GM21737 (cell line): ENCODE data around the gene LAPTM5.
"Not testable (repeated sequence)": the region's sequence is repeated elsewhere in the genome, so short reads cannot be mapped to it uniquely, and the experiment has no call there.

Experiments used
- ATAC-seq: cut with Tn5 transposase; IDR thresholded peaks from one replicate; pipeline ENCODE4 v1.9.1; 2021; ENCODE audit warnings: mild to moderate bottlenecking, moderate library complexity; ENCODE audit not compliant: unreplicated experiment

The LAPTM5 gene

GRCh38 chr1:30773722-30774358 lies 16.3 kb upstream of the LAPTM5 start:
- ATAC-seq = no peak

DNA sequence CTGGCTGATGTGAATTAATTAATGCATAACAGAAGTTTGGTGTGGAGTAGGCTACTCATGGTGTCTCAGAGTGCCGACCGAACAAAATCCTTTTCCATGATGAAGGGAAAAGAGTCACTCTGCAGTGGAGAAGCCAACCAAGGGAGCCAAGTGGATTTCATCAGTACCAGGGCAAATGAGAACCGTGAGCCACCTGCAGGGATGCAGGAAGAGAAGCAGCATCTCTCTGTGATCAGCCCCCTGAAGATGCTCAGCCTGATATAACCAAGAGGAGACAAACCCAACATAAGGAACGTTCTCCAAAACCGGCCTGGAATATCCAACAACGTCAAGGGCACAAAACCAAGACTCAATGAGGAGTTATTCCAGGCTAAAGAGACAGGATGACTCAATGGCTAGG lies 13.4 kb upstream of the LAPTM5 start:
- ATAC-seq = no peak

GRCh38 chr1:30770150-30770549 lies 12.6 kb upstream of the LAPTM5 start:
- no peak for ATAC-seq

DNA sequence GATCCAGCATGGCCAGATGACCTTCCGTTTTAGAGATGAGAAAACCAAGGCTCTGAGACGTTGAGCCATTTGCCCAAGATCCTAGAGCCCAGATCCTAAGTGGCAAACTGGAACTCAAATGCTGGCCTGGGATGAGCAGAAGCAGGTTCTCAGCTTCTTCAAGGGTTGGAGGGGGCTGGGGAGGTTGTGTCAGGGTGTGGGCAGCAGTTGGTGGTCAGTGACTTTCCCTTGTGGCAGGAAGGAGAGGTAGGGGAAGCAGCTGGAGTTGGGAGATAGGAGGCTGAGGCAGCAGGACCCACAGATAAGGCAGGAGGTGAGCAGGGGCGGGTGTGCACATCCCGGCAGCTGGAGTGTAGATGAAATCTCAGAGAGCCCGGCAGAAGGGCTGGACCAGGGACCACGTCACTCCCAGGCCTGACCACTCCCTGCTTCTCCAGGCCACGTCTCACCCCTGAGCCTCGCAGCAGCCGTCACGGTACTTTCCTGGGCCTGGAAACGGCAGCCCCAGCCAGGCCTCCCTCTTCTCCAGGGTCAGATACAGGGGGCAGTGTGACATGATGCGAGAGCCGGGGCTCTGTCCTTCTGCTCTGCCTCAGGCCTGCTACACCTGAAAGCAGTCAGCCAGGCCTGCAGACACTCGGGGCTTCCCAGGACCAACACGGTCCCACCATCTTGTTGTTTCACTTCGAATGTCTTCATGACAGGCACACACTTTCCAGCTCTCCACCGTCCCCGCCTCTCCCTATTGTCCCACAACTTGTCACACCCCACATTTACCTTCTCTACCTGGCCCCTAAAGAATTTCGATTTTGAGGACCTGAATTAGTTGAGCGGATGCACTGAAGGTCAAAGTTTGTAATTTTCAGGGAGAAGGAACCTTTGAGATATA lies 11.5 kb upstream of the LAPTM5 start:
- no peak for ATAC-seq

DNA sequence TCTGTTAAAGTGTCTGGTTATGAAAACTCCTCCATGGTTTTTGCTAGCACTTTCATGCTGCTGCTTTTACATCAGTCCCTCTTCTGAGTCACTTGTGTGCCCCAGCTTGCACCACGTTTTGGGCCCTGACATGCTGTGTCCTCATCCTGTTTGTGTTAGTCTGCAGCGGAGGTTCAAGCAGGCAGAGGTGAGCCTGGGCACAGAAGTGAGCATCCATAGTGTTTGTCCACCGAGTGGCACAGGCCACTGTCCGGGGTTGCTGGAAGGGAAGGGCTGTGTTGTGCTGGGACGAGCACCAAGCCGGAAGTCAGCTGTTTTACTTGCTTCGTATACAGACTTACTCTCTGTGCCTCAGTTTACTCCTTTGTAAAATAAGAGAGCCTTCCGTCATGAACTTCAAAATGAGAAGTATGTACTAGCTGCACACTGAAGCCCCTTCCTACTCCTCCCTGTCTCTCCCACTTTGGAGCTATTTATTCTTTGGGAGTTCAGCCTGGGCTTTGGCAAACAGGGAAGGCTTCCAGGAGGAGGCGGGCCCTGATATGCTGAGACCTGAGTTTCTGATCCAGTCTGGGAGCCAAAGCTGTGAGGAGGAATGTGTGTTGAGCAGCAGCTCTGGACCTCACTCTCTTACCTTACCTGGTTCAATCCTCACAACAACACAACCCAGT lies 10.7 kb upstream of the LAPTM5 start:
- ATAC-seq = no peak

- not testable (repeated sequence) for ATAC-seq
Measured at GRCh38 chr1:30766948-30767347, 9.4 kb upstream of the LAPTM5 start.

DNA sequence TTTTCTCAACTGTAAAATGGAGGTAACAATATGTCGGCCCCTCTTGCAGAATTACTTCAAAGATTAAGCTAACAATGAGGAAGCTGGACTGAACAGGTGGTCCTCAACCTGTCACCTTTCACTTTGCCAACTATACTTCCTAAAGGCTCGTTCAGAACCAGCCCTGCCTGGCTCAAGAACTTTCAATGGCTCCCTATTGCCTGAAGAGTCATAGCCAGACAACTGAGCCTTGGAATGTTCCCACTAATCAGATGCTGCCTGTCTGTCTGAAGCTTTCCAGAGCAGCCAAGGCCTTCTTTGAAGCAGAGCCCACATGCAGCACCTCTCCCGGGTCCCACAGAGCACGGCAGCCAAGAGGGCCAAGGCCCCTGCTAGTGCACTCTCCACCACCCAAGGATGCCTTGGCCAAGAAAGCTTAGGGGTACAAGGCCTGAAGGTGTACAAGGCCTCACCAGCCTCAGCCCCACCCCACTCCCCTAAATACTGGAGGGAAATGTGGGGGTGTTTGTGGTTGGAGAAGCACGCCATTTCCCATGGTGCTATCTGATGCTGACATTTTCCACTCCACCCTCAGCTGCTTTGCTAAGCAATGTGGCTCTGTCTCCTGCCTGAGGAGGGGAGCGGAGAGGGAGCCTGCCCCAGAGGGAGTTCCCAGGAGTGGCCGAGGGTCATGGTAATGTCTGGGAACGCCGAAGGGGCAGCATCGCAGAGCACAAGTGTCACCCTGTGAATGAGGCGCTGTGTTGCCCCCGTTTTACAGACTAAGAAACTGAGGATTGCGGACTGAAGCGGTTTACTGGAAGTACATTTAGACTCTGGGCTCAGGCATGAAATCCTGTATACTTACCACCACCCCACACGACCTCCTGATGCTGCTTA lies 8.2 kb upstream of the LAPTM5 start:
- ATAC-seq = no peak

- ATAC-seq = no peak
Measured at GRCh38 chr1:30764939-30765555, 7.5 kb upstream of the LAPTM5 start.

GRCh38 chr1:30764396-30764795 lies 6.8 kb upstream of the LAPTM5 start:
- ATAC-seq = no peak

DNA sequence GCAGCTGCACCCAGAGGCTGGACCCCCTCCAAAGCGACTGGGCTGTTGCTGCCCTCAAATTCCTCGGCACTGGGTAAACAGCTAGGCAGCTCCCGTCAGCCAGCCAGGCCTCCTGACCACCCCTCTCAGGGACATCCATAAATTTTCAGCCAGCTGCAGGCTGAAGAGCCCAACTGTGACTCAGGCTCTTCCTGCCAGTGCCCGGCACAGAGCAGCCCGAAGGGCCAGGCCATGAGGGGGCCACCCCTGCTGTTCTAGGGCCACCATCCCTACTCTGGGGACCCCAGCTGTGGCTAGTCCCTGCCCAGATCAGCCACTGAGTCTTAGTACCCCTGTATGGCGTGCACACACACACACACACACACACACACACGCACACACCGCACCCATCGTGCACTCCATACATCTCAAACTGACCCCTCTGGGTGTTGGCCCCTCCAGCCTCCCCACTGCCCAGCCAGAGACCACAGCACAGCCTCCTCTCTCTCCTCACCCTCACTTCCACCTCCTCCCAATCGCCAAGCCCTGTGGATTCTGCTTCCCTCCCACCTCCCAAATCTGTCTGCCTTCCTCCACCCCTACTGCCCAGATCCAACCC lies 6.2 kb upstream of the LAPTM5 start:
- ATAC-seq = no peak

GRCh38 chr1:30762930-30763650 lies 5.5 kb upstream of the LAPTM5 start:
- ATAC-seq = no peak

- ATAC-seq = no peak
Measured at GRCh38 chr1:30762152-30762929, 4.8 kb upstream of the LAPTM5 start.

GRCh38 chr1:30761381-30762151 lies 4.0 kb upstream of the LAPTM5 start:
- ATAC-seq = no peak

GRCh38 chr1:30760596-30761324 lies 3.2 kb upstream of the LAPTM5 start:
- ATAC-seq = no peak

- ATAC-seq = no peak
Measured at GRCh38 chr1:30759718-30760281, 2.2 kb upstream of the LAPTM5 start.

GRCh38 chr1:30758785-30759380 lies 1.3 kb upstream of the LAPTM5 start:
- ATAC-seq = no peak
